Measurements from ENCODE around the gene CISH.
A peak's percentile ranks its signal among the peaks of the same experiment; 100 is the strongest.

Gene CISH

DNA sequence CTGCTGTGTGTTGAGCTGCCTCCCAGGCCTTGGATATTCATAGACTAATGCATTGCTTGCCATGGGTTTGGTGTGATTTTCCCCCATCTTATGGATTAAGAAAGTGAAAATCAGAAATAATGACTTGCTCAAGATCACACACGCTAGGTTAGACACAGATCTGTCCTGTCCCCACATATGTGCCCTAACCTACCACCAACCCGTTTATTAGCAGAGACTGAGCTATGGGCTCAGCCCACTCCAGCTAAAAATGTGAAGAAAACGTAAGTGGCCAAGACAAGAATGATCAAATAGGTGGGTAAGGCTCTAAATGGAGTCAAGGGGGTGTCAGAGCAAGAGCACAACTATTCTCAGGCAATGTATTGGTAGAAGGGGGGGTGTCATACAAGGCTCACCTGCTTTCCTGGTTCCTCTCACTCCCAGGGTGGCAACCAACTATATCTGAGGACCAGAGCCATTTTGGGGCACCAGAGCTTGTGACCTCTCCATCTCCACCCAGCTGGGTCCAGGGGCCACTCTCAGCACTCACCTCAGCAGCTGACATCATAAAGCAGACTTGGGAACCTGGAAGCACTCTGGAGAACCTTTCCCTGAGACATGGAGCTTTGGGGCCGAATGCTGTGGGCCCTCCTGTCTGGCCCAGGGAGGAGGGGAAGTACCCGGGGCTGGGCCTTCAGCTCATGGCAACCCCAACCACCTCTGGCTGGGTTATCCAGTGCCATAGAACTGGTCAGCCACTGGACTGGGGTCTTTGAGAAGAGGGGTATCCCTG lies 40.9 kb downstream of the CISH start:
- H3K36me3 ChIP-seq (ENCODE audit: control insufficient read depth, insufficient read depth, low read length): no peaks in the 10 kb centered on the region
- peaks cover 21% of the 10 kb centered on the region for H3K4me1 ChIP-seq (ENCODE audit: control insufficient read depth, insufficient read depth, low read length)
- H3K27me3 ChIP-seq (ENCODE audit: control insufficient read depth, insufficient read depth, low read length): peaks cover 7% of the 10 kb centered on the region
- H3K9ac ChIP-seq (ENCODE audit: low read length): peak overlapping the region; percentile 90
- no peak overlapping the region for H3K4me3 ChIP-seq (ENCODE audit: low read length)
- no peaks in the 10 kb centered on the region for H3K9me3 ChIP-seq (ENCODE audit: control insufficient read depth, low read length)

DNA sequence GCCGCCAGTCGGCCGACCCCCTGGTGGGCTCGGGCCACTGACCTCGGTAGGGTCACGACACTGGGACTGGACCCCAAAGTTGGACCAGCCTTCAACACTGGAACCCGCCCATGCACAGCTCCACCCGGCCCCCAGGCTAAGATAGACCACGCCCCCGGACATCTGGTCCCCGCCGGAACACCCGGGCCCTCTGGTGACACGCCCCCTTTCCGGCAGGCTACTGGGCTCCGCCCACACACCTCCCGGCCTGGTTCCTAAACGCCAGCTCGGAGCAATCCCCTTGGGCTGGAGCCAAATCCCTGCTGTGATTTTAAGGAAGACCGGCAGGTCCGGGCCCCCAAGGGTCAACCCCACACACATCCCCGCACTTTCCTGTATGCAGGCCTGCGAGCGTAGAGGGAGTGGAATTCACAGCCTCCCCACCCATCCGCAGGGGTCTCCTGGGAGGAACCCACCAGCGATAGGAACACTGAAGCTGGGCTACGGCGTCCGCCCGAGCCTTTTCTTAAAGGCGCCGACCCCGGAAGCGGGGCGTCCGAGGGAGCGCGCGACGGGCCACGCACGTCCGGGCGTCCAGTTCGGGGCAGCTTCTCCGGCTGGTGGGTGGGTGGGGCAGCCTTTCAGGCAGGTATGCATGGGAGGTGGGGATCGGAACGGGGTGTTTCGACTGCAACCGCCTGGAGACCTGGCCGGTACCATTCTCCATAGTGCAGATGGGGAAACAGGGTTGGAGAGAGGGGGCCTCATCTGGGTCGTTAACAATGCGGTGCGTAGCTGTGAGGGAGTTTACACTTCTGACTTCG lies 42.4 kb downstream of the CISH start, which contains the start of gene HEMK1:
HEMK1 (plus strand) TSS at position 576 of the 803 bp plus-strand sequence. CDS start 1,583 bp downstream, outside the sequence.
- no peaks in the 10 kb centered on the region for H3K36me3 ChIP-seq (ENCODE audit: control insufficient read depth, insufficient read depth, low read length)
- H3K9me3 ChIP-seq (ENCODE audit: control insufficient read depth, low read length): no peaks in the 10 kb centered on the region
- H3K27me3 ChIP-seq (ENCODE audit: control insufficient read depth, insufficient read depth, low read length): peaks cover 7% of the 10 kb centered on the region
- peaks cover 21% of the 10 kb centered on the region for H3K4me1 ChIP-seq (ENCODE audit: control insufficient read depth, insufficient read depth, low read length)
- peak within 1 kb of the TSS; percentile 90 for H3K9ac ChIP-seq (ENCODE audit: low read length)
- peak within 1 kb of the TSS; percentile 88 for H3K4me3 ChIP-seq (ENCODE audit: low read length)

DNA sequence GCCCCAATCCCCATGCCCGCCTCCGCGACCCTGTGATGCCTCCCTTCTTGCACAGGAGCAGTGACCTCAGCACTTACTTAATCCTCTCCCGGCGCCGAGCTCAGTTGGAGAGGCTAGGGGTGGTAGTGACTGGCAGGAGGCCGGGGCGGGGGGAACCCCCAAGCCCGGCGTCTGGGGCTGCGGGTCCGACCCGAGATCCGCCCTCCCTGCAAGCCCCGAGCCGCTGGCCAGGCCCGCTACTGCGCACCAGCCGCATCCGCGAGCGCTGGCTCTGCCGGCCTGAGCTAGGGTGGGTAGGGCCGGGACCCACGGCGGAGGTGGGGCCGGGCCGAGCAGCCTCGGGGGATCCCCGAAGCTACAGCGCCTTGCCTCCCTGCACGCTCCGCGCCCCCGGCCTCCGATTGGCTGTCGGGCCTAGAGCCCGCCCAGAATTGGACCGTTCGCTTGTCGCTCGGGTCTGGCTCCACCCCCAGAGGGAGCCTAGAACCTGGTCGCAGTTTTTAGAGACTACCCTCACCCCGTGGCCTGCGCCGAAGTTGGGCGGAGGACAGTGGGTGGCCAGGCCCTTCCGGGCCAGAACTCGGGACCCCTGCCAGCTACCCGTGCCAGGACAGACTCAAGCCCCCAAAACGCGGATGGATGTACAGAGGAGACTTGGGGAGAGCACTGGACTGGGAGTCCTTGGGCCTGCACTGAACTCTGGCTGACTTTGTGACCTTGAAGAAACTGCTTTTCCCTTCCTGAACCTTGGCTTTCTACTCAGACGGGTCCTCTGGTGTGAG lies 44.0 kb downstream of the CISH start, which contains the start of gene C3orf18:
C3orf18 (minus strand) TSS at position 362 of the 782 bp plus-strand sequence. CDS start 2,048 bp downstream, outside the sequence.
- H3K9me3 ChIP-seq (ENCODE audit: control insufficient read depth, low read length): no peaks in the 10 kb centered on the region
- no peaks in the 10 kb centered on the region for H3K36me3 ChIP-seq (ENCODE audit: control insufficient read depth, insufficient read depth, low read length)
- H3K4me1 ChIP-seq (ENCODE audit: control insufficient read depth, insufficient read depth, low read length): peaks cover 21% of the 10 kb centered on the region
- H3K9ac ChIP-seq (ENCODE audit: low read length): peak within 1 kb of the TSS; percentile 64
- peak within 1 kb of the TSS; percentile 56 for H3K4me3 ChIP-seq (ENCODE audit: low read length)
- peaks cover 7% of the 10 kb centered on the region for H3K27me3 ChIP-seq (ENCODE audit: control insufficient read depth, insufficient read depth, low read length)

DNA sequence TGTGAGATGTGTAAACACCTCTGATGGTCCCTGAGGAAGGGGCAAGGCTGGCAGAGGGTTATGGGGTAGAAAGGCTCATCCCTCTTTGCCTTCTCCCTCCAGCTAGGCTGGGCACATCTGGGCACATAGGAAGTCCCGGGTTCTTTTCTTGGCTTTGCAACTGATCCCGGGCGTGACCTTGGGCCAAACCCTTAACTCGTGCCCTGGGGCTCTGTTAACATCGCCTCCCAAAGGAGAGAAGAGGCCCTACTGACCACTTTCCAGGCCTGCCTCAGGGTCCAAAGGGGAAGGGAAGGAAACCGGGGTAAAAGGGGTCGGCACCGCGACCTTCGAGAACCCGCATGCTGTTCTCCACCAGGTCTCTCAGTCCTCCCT lies 44.6 kb downstream of the CISH start:
- Histone ChIP-seq H3K9me3 (ENCODE audit: control insufficient read depth, low read length) (no peaks in the 10 kb centered on the region), H3K36me3 (ENCODE audit: control insufficient read depth, insufficient read depth, low read length) (no peaks in the 10 kb centered on the region), H3K4me1 (ENCODE audit: control insufficient read depth, insufficient read depth, low read length) (peaks cover 21% of the 10 kb centered on the region), H3K4me3 (ENCODE audit: low read length) (peak overlapping the region; percentile 56), H3K9ac (ENCODE audit: low read length) (peak overlapping the region; percentile 64), H3K27me3 (ENCODE audit: control insufficient read depth, insufficient read depth, low read length) (peaks cover 7% of the 10 kb centered on the region)

DNA sequence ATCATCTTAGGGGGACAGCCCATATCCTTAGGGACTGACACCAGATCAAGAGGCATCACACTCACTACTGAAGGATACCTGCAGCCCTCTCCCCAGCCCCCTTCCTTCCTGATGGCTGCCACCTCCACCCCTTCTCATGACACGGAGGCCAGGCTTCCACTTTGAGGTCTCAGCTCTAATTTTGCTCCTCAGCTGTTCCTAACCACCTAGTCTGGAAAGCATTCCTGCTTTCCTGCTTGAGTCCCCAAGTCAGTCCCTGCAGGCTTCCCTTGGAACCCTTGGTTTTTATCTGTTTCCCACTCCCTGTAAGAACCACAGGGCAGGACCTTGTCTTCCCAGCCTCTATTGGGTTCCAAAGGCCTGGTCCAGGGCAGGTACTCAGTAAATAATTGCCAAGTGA lies 47.3 kb downstream of the CISH start:
- Histone ChIP-seq H3K9ac (ENCODE audit: low read length) (no peak overlapping the region), H3K4me3 (ENCODE audit: low read length) (no peak overlapping the region), H3K36me3 (ENCODE audit: control insufficient read depth, insufficient read depth, low read length) (no peaks in the 10 kb centered on the region), H3K4me1 (ENCODE audit: control insufficient read depth, insufficient read depth, low read length) (peaks cover 21% of the 10 kb centered on the region), H3K27me3 (ENCODE audit: control insufficient read depth, insufficient read depth, low read length) (peaks cover 7% of the 10 kb centered on the region), H3K9me3 (ENCODE audit: control insufficient read depth, low read length) (no peaks in the 10 kb centered on the region)

DNA sequence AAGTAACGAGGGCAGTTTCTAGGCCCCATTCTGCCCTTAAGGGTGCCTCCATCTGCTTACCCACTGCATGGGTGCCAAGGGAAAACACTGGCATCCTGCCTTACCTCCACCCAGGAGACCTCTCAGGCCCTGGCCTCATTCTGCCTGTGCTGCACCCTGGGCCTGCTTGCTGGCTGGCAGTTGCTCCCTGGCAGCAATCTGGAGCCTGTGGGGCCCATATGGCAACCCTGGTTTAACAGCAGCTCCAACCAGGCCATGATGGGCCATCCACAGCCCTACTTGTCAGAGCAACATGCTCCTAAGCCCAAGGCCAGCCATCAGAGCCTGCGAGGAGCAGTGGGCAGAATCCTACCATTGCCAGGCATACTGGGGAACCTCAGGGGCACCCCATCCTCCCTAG lies 47.7 kb downstream of the CISH start:
- Histone ChIP-seq H3K4me3 (ENCODE audit: low read length) (no peak overlapping the region), H3K9me3 (ENCODE audit: control insufficient read depth, low read length) (no peaks in the 10 kb centered on the region), H3K9ac (ENCODE audit: low read length) (no peak overlapping the region), H3K36me3 (ENCODE audit: control insufficient read depth, insufficient read depth, low read length) (no peaks in the 10 kb centered on the region), H3K27me3 (ENCODE audit: control insufficient read depth, insufficient read depth, low read length) (peaks cover 7% of the 10 kb centered on the region), H3K4me1 (ENCODE audit: control insufficient read depth, insufficient read depth, low read length) (peaks cover 21% of the 10 kb centered on the region)

DNA sequence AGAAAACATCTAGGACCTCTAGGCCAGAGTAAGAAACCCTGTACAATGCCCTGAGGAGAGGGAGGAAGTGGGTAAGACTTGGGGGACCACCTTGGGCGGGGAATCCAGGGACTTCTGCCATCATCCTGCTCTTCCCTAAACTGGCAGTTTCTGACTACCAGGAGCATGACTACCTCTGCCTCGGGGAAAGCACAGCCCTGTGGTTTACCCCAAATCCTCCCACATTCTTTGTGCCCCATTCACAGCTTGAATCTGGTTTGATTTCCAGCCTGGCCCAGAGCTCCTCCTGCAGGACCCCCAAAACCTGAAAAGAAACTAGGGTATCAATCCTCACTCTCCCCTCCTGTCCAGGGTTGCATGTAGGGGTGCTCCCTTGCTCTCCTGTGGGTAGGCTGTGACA lies 48.7 kb downstream of the CISH start:
- H3K4me3 ChIP-seq (ENCODE audit: low read length): no peak overlapping the region
- H3K9me3 ChIP-seq (ENCODE audit: control insufficient read depth, low read length): no peaks in the 10 kb centered on the region
- H3K36me3 ChIP-seq (ENCODE audit: control insufficient read depth, insufficient read depth, low read length): no peaks in the 10 kb centered on the region
- H3K4me1 ChIP-seq (ENCODE audit: control insufficient read depth, insufficient read depth, low read length): peaks cover 11% of the 10 kb centered on the region
- H3K27me3 ChIP-seq (ENCODE audit: control insufficient read depth, insufficient read depth, low read length): peaks cover 9% of the 10 kb centered on the region
- H3K9ac ChIP-seq (ENCODE audit: low read length): no peak overlapping the region

DNA sequence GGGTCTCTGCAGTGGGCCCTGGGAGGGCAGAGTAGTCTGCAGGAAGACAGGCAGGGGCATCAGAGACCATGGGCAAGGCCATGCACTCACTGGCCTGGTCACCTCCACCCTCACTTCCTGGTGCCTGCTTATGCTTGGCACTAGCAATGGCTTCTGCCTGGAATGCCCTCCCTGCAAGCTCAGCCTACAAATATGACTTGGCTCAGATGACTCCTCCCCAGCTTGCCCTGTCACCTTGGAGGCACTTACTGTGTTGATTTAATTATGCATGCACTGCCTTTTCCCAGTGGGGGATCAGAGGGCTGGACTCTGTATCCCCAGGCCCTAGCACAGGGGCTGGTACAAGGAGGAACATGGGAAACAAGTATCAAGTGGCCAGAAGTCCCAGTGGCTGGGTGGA lies 51.9 kb downstream of the CISH start:
- Histone ChIP-seq H3K4me3 (ENCODE audit: low read length) (no peak overlapping the region), H3K27me3 (ENCODE audit: control insufficient read depth, insufficient read depth, low read length) (peaks cover 6% of the 10 kb centered on the region), H3K4me1 (ENCODE audit: control insufficient read depth, insufficient read depth, low read length) (no peaks in the 10 kb centered on the region), H3K9ac (ENCODE audit: low read length) (no peak overlapping the region), H3K9me3 (ENCODE audit: control insufficient read depth, low read length) (no peaks in the 10 kb centered on the region), H3K36me3 (ENCODE audit: control insufficient read depth, insufficient read depth, low read length) (no peaks in the 10 kb centered on the region)

DNA sequence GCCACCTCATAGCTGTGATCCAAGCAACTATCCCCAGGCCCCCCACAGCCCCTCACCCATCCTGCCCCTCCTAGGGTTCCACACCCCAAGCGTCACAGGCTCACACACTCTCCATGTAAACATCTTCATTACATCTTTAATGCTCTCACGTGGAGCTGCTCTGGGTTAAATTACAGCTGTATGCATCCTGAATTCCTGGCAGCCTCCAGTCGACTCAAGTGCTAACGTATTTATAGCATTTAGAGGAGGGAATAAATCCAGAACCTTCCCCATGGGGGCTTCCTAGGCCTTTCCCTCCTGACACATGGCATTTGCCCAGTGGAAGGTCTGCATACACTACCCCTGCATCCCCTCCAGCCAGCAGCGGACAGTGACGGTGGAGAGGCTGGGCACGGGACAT lies 53.7 kb downstream of the CISH start:
- no peak overlapping the region for H3K9ac ChIP-seq (ENCODE audit: low read length)
- no peaks in the 10 kb centered on the region for H3K36me3 ChIP-seq (ENCODE audit: control insufficient read depth, insufficient read depth, low read length)
- H3K4me3 ChIP-seq (ENCODE audit: low read length): no peak overlapping the region
- H3K27me3 ChIP-seq (ENCODE audit: control insufficient read depth, insufficient read depth, low read length): peaks cover 6% of the 10 kb centered on the region
- no peaks in the 10 kb centered on the region for H3K9me3 ChIP-seq (ENCODE audit: control insufficient read depth, low read length)
- no peaks in the 10 kb centered on the region for H3K4me1 ChIP-seq (ENCODE audit: control insufficient read depth, insufficient read depth, low read length)

DNA sequence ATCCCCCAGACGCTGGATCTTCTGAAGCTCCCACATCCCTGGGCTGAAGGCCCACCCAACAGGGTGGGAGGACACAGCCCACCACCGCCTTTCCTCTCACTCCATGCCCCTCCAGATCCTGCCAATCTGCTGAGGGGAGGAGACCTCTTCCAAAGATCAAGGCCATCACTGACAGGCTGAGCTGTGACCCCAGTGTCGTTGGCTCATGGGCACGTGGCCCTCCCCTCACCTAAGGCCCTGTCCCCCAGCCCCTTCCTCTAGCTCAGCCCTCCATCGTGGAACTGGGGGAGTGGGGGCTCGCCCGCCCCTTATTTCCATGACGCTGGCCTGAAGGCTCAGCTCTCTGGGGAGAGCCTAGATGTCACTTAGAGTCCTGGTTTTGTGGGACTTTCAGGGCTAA lies 54.5 kb downstream of the CISH start:
- Histone ChIP-seq H3K4me1 (ENCODE audit: control insufficient read depth, insufficient read depth, low read length) (no peaks in the 10 kb centered on the region), H3K36me3 (ENCODE audit: control insufficient read depth, insufficient read depth, low read length) (no peaks in the 10 kb centered on the region), H3K4me3 (ENCODE audit: low read length) (no peak overlapping the region), H3K9ac (ENCODE audit: low read length) (no peak overlapping the region), H3K27me3 (ENCODE audit: control insufficient read depth, insufficient read depth, low read length) (peaks cover 10% of the 10 kb centered on the region), H3K9me3 (ENCODE audit: control insufficient read depth, low read length) (no peaks in the 10 kb centered on the region)
